ENCODE results near the gene ZBED4.

- no peak for TF ChIP-seq SKIL (CRISPR knock-in tag; IDR thresholded peaks at IDR 0.05; ENCODE audit: borderline replicate concordance)
- TF ChIP-seq ZNF12 (CRISPR knock-in tag; IDR thresholded peaks at IDR 0.05): no peak
- TF ChIP-seq HNRNPUL1 (IDR thresholded peaks at IDR 0.05; ENCODE audit: low read depth, low read length): no peak
These were observed 53.2 kb downstream of the ZBED4 start for GRCh38 chr22:49906799-49907290.

All from HepG2 (cell line).